Neutrophil (primary cell): Measurements from ENCODE around the gene TRIM15.
"Not testable (repeated sequence)": the region's sequence is repeated elsewhere in the genome, so short reads cannot be mapped to it uniquely, and the experiment has no call there.

Experiments used
- H3K27ac ChIP-seq: fragments of 200-600 bp; sonication (generic); 2 replicates; pipeline ENCODE4 v1.5.1; 2016; ENCODE audit warnings: mild to moderate bottlenecking, moderate library complexity
- H3K27me3 ChIP-seq: fragments of 200-600 bp; sonication (generic); 2 replicates; pipeline ENCODE4 v1.6.0; 2016; ENCODE audit warnings: mild to moderate bottlenecking
- H3K36me3 ChIP-seq: fragments of 200-600 bp; sonication (generic); 2 replicates; pipeline ENCODE4 v1.5.1; 2017
- H3K4me1 ChIP-seq, 2 experiments: fragments of 200-600 bp in 1 of 2; sonication (generic) in 1 of 2; 1 replicate in 1 of 2; 2 replicates in 1 of 2; pipeline versions ENCODE4 v1.5.1 to v1.6.1; 2013 to 2016; ENCODE audit warnings: low read depth in 1 of 2, low read length in 1 of 2, mild to moderate bottlenecking in 1 of 2, moderate library complexity in 1 of 2; ENCODE audit not compliant: control insufficient read depth in 1 of 2, insufficient read depth in 1 of 2
- H3K4me3 ChIP-seq, 2 experiments: fragments of 200-600 bp in 1 of 2; sonication (generic) in 1 of 2; 1 replicate in 1 of 2; 2 replicates in 1 of 2; pipeline ENCODE4 v1.5.1; 2013 to 2016; ENCODE audit warnings: low read depth in 1 of 2, low read length in 1 of 2, mild to moderate bottlenecking in 1 of 2, moderate library complexity in 1 of 2
- H3K9me3 ChIP-seq: fragments of 200-600 bp; sonication (generic); 2 replicates; pipeline ENCODE4 v1.5.1; 2016
- CTCF ChIP-seq: fragments of 200-600 bp; sonication (generic); IDR thresholded peaks from 2 replicates; pipeline ENCODE4 v1.5.1; 2016; ENCODE audit warnings: antibody characterized with exemption

The TRIM15 gene

DNA sequence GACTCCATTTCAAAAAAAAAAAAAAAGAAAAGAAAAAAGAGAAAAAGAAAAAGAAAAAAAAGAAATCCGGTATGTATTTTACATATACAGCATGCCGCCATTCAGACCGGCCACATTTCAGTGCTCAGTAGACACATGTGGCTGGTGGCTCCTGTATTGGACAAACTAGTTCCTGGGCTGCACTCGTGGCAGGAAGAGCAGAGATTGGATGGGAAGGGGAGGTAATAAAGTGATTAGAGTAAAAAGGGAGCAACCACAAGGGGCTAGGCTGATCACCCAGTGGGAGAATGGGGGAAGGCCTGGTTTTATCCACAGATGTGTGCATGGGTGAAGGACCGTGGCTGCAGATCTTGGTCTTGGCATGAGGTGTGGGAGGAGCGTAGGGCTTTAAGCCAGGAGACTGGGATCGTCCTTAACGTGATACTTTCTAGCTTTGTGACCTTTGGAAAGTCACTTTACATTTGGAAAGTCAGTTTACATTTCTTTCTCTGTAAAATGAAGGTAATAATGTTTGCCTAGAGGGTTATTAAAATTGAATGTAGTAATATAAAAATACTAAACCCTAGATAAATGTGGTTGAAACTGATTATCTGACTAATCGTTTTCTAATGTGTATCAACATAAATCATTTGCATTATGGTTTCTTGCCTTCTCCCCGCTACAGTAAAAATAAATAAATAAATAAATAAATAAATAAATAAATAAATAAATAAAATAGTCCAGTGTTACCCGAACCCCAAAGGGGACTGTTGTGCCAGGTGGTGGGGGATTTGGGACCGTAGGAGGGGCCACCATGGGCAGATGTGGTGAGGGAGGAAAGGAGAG is 869 bp upstream of the TRIM15 start:
- H3K27me3 ChIP-seq = peaks cover 14% of the 10 kb centered on the region
- no peaks in the 10 kb centered on the region for H3K9me3 ChIP-seq
- no peak overlapping the region for H3K4me3 ChIP-seq
- no peaks in the 10 kb centered on the region for H3K4me1 ChIP-seq
- no peaks in the 10 kb centered on the region for H3K36me3 ChIP-seq
- H3K27ac ChIP-seq = no peak overlapping the region
- no peak for TF ChIP-seq CTCF

GRCh38 chr6:30163918-30164654 is 740 bp downstream of the TRIM15 start:
- no peaks in the 10 kb centered on the region for H3K9me3 ChIP-seq
- no peak overlapping the region for H3K4me3 ChIP-seq
- H3K27me3 ChIP-seq = peaks cover 24% of the 10 kb centered on the region
- H3K36me3 ChIP-seq = no peaks in the 10 kb centered on the region
- H3K4me1 ChIP-seq = no peaks in the 10 kb centered on the region
- H3K27ac ChIP-seq = no peak overlapping the region
- TF ChIP-seq CTCF = no peak

GRCh38 chr6:30164714-30165113 is 1.4 kb downstream of the TRIM15 start:
- no peak for TF ChIP-seq CTCF
- H3K27me3 ChIP-seq = peaks cover 30% of the 10 kb centered on the region
- H3K4me1 ChIP-seq = no peaks in the 10 kb centered on the region
- H3K9me3 ChIP-seq = no peaks in the 10 kb centered on the region
- no peak overlapping the region for H3K27ac ChIP-seq
- no peaks in the 10 kb centered on the region for H3K36me3 ChIP-seq
- no peak overlapping the region for H3K4me3 ChIP-seq

- not testable (repeated sequence) for H3K4me3 ChIP-seq, H3K9me3 ChIP-seq, H3K27ac ChIP-seq, H3K4me1 ChIP-seq, H3K36me3 ChIP-seq
- peaks cover 36% of the 10 kb centered on the region for H3K27me3 ChIP-seq
These were observed 1.9 kb downstream of the TRIM15 start for GRCh38 chr6:30165238-30165637.

- Histone ChIP-seq H3K27me3 (peaks cover 54% of the 10 kb centered on the region), H3K27ac (no peak overlapping the region)
These were observed 3.8 kb downstream of the TRIM15 start for GRCh38 chr6:30167101-30167500.

More at GRCh38 chr6:30167101-30167500, 3.8 kb downstream of the TRIM15 start:
- Histone ChIP-seq H3K36me3 (no peaks in the 10 kb centered on the region), H3K9me3 (no peaks in the 10 kb centered on the region), H3K4me1 (peaks cover 2 to 6% of the 10 kb centered on the region in 2 experiments), H3K4me3 (no peak overlapping the region)
- TF ChIP-seq CTCF = no peak
